HG03432 (cell line): ENCODE measurements around the gene EDN3.
"Not testable (repeated sequence)": the region's sequence is repeated elsewhere in the genome, so short reads cannot be mapped to it uniquely, and the experiment has no call there.

Experiments used
- ATAC-seq: cut with Tn5 transposase; IDR thresholded peaks from one replicate; pipeline ENCODE4 v1.9.1; 2021; ENCODE audit warnings: mild to moderate bottlenecking, moderate library complexity; ENCODE audit not compliant: unreplicated experiment

EDN3 gene

GRCh38 chr20:59334651-59335300 is 34.4 kb downstream of the EDN3 start:
- ATAC-seq, result no peak

GRCh38 chr20:59335377-59335776 is 35.0 kb downstream of the EDN3 start:
- ATAC-seq, result no peak

GRCh38 chr20:59336540-59336939 is 36.1 kb downstream of the EDN3 start:
- ATAC-seq, result no peak

- not testable (repeated sequence) for ATAC-seq
These were observed 38.0 kb downstream of the EDN3 start for GRCh38 chr20:59338444-59338843.

GRCh38 chr20:59340201-59340885 is 39.9 kb downstream of the EDN3 start:
- ATAC-seq, result no peak

GRCh38 chr20:59341285-59342022 is 41.0 kb downstream of the EDN3 start:
- not testable (repeated sequence) for ATAC-seq

DNA sequence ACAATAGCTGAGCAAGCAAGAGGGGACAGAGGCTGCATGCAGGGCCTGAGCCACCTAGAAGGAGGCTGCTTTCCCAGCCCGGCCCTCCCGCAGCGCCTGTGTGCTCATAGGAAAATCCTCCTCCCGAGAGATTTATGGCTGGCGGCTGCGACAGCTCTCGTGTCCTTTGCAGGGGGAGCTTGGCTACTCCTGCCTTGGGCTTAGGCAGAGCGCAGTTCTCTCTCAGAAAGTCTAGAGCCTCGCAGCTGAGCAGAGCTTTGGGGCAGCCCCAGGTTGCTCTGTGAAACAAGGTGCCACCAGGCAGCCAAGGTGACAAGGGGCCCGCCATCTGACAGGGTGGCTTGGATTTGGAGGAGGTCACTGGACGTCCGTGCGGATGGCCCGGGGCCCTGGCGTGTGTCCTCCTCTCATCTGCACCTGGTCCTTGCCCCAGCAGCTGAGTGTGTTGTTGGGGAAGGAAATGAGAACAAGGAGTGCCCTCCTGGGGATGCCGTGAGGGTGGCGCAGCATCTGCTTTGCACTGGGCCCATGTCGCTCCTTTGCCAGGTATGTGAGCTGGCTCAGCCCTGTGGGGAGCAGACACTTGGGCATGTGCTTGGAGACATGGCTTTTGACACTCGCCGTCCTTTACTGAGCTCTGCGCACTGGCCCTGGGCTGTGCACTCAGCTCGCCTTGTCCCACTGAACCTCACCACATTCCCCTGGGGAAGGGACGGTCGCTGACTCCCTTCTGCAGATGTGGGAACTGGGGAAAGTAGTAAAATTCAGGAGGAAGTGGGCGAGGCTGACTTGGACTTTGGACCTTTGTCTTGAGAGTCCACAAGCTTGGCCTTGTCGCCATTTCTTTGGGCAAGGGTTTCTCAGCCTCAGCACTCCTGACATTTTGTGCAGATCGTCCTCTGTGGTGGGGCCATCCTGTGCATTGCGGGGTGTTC is 41.9 kb downstream of the EDN3 start:
- no peak for ATAC-seq

DNA sequence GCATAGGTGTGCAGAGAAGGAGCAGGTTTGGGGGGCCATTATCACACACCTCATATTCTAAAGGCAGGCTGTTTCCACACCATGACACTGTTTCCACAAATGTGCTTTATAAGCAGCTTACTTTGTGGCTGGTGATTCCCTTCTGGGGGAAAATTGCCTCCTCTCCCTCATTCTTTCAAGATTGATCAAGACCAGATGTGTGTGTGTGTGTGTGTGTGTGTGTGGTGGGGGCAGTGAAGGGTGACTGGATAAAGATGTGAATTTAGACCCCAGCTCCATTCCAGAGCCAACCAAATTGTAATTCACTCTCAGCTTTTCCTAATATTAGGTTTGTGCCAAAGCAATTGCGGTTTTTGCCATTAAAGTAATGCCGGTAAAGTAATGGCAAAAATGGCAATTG is 45.6 kb downstream of the EDN3 start:
- ATAC-seq, result no peak

GRCh38 chr20:59349277-59349676 is 48.9 kb downstream of the EDN3 start:
- no peak for ATAC-seq

DNA sequence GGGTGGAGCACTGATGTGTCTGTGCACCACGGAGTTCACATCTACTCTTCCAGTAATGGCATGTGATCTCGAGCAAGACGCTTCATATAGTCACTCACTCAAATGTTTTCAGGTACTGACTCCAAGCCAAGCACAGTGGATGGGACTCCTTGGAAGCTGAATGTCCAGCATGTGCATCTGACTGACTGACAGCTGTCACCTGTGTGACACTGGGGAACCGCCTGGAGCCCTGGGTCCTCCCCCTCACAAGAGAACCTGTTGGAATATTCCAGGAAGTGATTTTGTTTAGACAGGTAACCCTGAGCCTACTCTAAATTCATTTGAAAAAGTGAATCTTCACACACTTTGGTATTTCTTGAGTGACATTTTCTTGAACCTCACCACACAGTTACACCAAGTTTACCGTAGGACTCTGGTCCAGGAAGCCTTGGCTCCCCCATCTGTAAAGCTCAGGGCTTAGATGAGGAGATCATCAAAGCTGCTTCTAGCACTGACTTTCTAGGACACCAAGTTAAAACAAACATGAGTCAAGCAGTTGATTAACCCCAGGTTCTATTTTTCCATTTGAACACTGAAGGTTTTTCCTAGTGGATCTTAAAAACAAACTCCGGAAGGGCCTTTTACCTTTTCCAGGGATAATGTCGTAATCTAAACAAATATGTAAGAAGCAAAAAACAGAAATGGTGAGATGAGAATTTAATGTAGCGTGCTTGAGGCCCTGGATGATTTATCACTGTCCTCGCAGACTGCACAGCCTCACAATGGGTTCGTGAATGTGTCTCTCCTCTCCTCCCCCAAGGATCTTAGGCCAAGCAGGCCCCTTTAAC is 50.1 kb downstream of the EDN3 start:
- no peak for ATAC-seq

DNA sequence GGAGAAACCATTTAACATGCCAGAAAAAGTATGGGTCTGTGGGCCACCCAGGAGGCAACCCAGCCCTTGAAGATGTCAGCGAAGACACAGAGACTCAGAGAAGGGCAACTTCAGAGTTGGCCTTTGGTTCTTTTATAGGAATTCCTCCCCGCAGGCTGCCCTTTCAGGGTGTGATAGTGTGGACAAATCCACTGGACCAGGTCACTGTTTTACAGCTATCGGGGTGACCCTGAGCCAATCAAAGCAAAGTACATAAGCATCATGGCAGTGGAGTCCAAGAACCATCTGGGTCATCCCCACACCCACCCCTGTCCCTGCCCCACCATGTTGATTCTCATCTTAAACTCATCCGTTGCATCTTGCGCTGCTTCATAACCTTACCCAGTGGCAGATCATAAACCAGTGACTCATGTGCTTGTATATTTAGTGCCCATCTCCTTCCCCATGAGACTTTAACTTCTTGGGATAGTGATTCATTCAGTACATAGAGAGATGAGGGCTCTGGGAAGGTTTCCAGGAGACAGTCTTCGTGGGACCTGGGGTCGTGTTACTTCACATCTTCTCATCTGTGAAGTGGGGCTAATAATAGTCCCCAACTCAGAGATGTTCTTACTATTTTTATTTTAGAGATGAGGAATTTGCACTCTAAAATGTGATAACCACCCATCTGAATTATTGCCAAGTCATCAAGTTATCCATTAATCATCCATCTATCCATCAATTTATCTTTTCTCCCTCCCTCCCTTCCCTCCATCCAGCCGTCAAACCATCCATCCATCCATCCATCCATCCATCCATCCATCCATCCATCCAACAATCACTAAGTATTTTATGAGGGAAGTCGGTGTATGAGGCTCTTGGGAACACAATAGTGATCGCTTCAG is 51.0 kb downstream of the EDN3 start:
- no peak for ATAC-seq

DNA sequence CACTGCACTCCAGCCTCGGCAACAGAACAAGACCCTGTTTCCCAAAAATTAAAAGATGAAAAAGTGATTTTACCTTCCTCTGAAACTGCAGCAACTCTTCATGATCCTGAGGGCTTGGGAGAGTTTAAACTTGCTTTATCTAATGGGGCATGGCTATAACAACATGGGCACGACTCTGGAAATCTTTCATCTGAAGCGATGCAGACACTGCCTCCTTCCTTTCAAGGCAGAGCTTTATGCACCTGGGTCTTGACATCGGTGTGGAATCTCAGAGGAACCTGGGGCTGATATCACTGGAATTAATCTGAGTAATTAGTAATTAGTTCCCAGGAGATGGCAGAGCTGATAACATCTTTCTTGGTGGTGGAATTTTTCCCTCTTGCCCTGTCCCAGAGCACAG is 52.1 kb downstream of the EDN3 start:
- no peak for ATAC-seq

GRCh38 chr20:59352990-59353389 is 52.6 kb downstream of the EDN3 start:
- no peak for ATAC-seq

GRCh38 chr20:59354460-59354859 is 54.0 kb downstream of the EDN3 start:
- ATAC-seq, result no peak

DNA sequence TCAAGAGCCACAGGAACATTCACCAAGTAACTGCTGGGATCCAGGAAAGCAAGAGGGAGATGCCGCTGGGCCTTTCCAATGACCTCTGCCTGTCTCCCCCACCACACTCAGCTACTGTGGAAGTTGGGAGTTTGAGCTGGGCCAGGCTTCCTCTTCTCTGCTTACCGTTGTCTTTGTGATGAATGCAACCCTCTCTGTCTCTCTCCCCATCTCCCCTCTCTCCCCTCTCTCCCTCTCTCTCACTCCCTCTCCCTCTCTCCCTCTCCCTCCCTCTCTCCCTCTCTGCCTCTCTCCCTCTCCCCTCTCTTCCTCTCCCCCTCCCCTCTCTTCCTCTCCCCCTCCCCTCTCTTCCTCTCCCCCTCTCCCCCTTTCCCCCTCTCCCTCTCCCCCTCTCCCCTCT is 54.8 kb downstream of the EDN3 start:
- no peak for ATAC-seq

- ATAC-seq, result no peak
These were observed 56.3 kb downstream of the EDN3 start for GRCh38 chr20:59356662-59357165.

DNA sequence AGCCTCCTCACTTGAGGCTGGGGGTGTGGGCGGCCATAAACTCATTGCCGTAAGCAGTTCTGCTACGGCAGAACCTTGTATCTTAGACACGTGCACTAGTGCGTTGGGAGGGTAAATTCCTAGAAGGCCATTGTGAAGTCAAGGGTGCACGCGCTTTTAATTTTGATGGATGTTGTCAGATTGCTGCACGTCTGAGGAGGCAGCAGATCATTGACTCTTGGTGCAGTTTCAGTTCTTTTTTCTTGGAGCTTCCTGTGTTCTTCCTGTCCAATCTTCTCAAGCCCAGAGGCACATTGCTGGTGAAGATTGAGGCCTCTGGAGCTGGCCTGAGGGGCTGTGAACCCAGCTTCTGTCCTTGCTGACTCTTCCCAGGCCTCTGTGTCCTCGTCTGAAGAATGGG is 58.4 kb downstream of the EDN3 start:
- ATAC-seq, result not testable (repeated sequence)

- ATAC-seq, result no peak
These were observed 59.7 kb downstream of the EDN3 start for GRCh38 chr20:59359906-59360725.
